Nephron progenitor cell (in vitro differentiated cells): ENCODE data around the gene LRRC19.

Experiments
- DNase-seq: peaks from one replicate; pipeline ENCODE4 v3.0.0; 2021
- H3K27ac Mint-ChIP-seq: 2 replicates; pipeline ENCODE4 v1.8.0; 2021; ENCODE audit warnings: mild to moderate bottlenecking, moderate library complexity, mixed read lengths
- H3K27me3 Mint-ChIP-seq: 2 replicates; pipeline ENCODE4 v1.8.0; 2021; ENCODE audit warnings: mild to moderate bottlenecking, low read depth, mixed read lengths; ENCODE audit not compliant: poor library complexity
- H3K36me3 Mint-ChIP-seq: 2 replicates; pipeline ENCODE4 v1.8.0; 2021; ENCODE audit warnings: low read depth, mixed read lengths
- H3K4me1 Mint-ChIP-seq: 2 replicates; pipeline ENCODE4 v1.8.0; 2021; ENCODE audit warnings: mixed read lengths
- H3K4me3 Mint-ChIP-seq: 2 replicates; pipeline ENCODE4 v1.8.0; 2021; ENCODE audit warnings: mild to moderate bottlenecking, moderate library complexity, mixed read lengths
- H3K9me3 Mint-ChIP-seq: 2 replicates; pipeline ENCODE4 v1.8.0; 2021; ENCODE audit warnings: mild to moderate bottlenecking, moderate library complexity, mixed read lengths
- CTCF ChIP-seq: fragments of 200-600 bp; sonication (generic); IDR thresholded peaks from 2 replicates; pipeline ENCODE4 v1.5.0; 2021; ENCODE audit warnings: antibody characterized with exemption

Gene LRRC19, protein sequence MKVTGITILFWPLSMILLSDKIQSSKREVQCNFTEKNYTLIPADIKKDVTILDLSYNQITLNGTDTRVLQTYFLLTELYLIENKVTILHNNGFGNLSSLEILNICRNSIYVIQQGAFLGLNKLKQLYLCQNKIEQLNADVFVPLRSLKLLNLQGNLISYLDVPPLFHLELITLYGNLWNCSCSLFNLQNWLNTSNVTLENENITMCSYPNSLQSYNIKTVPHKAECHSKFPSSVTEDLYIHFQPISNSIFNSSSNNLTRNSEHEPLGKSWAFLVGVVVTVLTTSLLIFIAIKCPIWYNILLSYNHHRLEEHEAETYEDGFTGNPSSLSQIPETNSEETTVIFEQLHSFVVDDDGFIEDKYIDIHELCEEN

GRCh38 chr9:27005491-27005890 lies at the start of gene LRRC19:
TSS of gene LRRC19 (minus strand) at chr9:27005672. CDS start at chr9:26999694, 5,978 bp downstream.
- Mint-ChIP-seq H3K4me3 (no peak within 1 kb of the TSS), H3K27me3 (peaks cover 7% of the 10 kb centered on the region), H3K4me1 (no peaks in the 10 kb centered on the region), H3K9me3 (peaks cover 3% of the 10 kb centered on the region), H3K36me3 (peaks cover 48% of the 10 kb centered on the region), H3K27ac (no peak within 1 kb of the TSS)
- no peak for TF ChIP-seq CTCF
- no peak for DNase-seq

DNA sequence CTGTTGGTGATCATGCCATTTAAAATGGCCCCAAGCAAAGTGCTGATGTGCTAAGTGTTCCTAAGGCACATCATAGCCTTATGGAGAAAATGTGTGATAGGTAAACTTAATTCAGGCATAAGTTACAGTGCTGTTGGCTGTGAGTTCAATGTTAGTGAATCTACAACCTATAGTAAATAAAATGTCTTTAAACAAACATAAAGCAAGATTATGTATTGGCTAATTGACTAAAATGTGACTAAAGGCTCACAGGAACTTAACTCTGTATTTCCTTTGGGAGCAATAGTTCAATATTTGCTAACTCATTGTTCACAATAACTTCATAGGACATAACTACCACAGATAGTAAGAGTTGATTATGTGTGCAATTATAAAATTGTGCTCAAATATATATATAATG lies 49.4 kb upstream of the LRRC19 start:
- no peak for DNase-seq
- Mint-ChIP-seq H3K27me3 (no peaks in the 10 kb centered on the region), H3K4me3 (no peak overlapping the region), H3K27ac (no peak overlapping the region), H3K4me1 (no peaks in the 10 kb centered on the region), H3K9me3 (no peaks in the 10 kb centered on the region), H3K36me3 (peaks cover 55% of the 10 kb centered on the region)
- TF ChIP-seq CTCF, result no peak

DNA sequence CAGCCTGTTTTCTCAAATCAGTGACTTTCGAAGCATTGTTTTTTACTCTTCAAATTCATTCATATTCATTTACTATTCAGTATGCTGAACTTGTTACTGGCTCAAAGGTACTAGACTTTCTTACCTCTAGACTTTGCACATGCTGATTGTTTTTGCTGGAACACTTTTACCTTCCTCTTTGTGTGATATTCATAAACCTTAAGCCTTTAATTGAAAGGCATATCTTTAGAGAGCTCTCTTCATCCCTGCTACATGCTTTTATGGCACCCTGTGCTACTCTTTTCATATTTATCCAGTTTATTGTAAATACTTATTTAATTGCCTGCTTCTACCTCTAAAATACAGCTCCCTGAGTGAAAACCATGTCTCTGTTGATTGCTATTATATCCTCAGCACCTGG lies 48.7 kb upstream of the LRRC19 start:
- no peak overlapping the region for H3K4me3 Mint-ChIP-seq
- peaks cover under 1% of the 10 kb centered on the region for H3K4me1 Mint-ChIP-seq
- no peaks in the 10 kb centered on the region for H3K27me3 Mint-ChIP-seq
- no peak for DNase-seq
- H3K36me3 Mint-ChIP-seq, result peaks cover 56% of the 10 kb centered on the region
- no peak for TF ChIP-seq CTCF
- no peak overlapping the region for H3K27ac Mint-ChIP-seq
- no peaks in the 10 kb centered on the region for H3K9me3 Mint-ChIP-seq

DNA sequence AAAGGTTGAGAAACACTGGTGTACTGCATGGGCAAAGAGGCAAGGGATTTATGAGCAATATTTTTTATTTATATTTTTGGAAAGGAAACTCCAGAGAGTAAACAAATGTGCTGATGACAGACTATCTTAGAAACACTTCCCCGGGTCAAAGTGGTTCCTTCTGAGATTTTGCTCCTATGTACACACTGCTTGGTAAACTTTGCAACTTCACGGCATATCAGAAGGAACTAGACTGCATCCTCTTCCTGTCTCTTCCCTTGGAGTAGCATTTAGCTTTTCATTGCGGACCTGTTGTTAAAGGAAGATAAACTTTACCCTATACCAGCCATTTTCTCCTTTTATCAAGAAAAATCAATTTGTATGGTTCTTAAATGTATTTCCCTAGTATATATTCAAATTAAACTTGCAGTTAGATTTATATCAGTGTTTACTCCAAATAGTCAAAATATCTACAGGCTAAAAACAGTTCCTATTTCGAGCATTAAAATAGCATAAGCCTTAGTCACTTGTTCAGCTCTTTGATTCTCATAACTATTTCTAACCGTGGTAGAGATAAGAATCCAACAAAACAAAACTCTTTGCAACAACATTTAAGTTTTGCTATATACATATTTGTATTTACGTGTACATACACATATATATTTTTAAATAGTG lies 48.0 kb upstream of the LRRC19 start:
- Mint-ChIP-seq H3K27ac (peak overlapping the region; percentile 25), H3K4me1 (peaks cover 7% of the 10 kb centered on the region), H3K4me3 (no peak overlapping the region), H3K36me3 (peaks cover 56% of the 10 kb centered on the region), H3K27me3 (no peaks in the 10 kb centered on the region), H3K9me3 (no peaks in the 10 kb centered on the region)
- DNase-seq, result no peak
- no peak for TF ChIP-seq CTCF

DNA sequence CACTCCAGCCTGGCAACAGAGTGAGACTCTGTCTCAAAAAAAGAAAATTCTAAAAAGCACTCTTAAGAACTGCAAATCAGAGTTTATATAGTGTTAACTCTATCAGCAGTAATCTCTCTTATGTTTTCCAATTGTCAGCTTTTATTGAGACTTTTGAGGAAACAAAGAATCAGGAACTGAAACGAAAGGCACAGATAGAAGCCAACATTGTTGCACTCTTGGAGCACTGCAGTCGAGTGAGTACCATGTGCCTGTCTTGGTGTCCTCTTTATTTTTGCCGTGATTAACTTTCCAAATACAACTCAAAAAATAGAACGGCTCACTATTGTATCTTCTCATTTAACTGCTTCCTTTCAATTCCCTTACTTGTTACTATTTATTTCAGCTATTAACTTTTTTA lies 41.7 kb upstream of the LRRC19 start:
- Mint-ChIP-seq H3K27ac (no peak overlapping the region), H3K9me3 (no peaks in the 10 kb centered on the region), H3K27me3 (no peaks in the 10 kb centered on the region), H3K4me1 (peaks cover 10% of the 10 kb centered on the region), H3K4me3 (no peak overlapping the region), H3K36me3 (peaks cover 49% of the 10 kb centered on the region)
- TF ChIP-seq CTCF, result no peak
- no peak for DNase-seq
